ENCODE results near the gene PRPF39. TPM values are rescaled to one million over a fixed set of nuclear protein-coding genes. Genes with fewer than 3 reads are reported as not detected.

The PRPF39 gene
- polyA plus RNA-seq, 1 of the 3 experiments (the other 2 are of a cell fraction): 14.6 TPM

GRCh38 chr14:45134051-45134958 lies 50.4 kb downstream of the PRPF39 start, which contains the start of gene FKBP3 (continued):
- no peak for TF ChIP-seq USF2 (IDR thresholded peaks at IDR 0.05; ENCODE audit: borderline replicate concordance, low read depth, low read length)
- TF ChIP-seq REST (IDR thresholded peaks at IDR 0.05; ENCODE audit: low read depth, low read length): no peak
- no peak for TF ChIP-seq RXRA (IDR thresholded peaks at IDR 0.05; ENCODE audit: borderline replicate concordance, low read depth)
- TF ChIP-seq CTCF (IDR thresholded peaks at IDR 0.05): peak; percentile 31

GRCh38 chr14:45135156-45135555 lies 51.2 kb downstream of the PRPF39 start:
- TF ChIP-seq NRF1 (IDR thresholded peaks at IDR 0.05; ENCODE audit: low read depth, low read length) (no peak), POLR2AphosphoS5 (IDR thresholded peaks at IDR 0.05; ENCODE audit: low read depth, low read length) (no peak), CTCF (IDR thresholded peaks at IDR 0.05) (no peak), IRF3 (IDR thresholded peaks at IDR 0.05; ENCODE audit: low read depth, low read length) (no peak), FOXJ3 (CRISPR knock-in tag; IDR thresholded peaks at IDR 0.05) (no peak), EP300 (IDR thresholded peaks at IDR 0.05; ENCODE audit: borderline replicate concordance in 1 of 2, low read depth in 1 of 2, low read length in 1 of 2) (no peak), SMC3 (IDR thresholded peaks at IDR 0.05; ENCODE audit: low read depth, low read length) (no peak), CHD2 (IDR thresholded peaks at IDR 0.05; ENCODE audit: low read length, partially characterized antibody) (no peak), ELF1 (IDR thresholded peaks at IDR 0.05) (no peak)
- peak overlapping the region; percentile 63 for H3K9ac ChIP-seq
- H3K4me3 ChIP-seq (ENCODE audit: low read depth in 2 of 2, low read length in 1 of 2): peak overlapping the region; percentile 68 to 77
- H3K4me1 ChIP-seq (ENCODE audit: control insufficient read depth in 1 of 2, insufficient read depth in 2 of 2, low read depth in 1 of 2, low read length in 1 of 2): no peaks in the 10 kb centered on the region; a peak in 3 of 4 replicates
- H3K36me3 ChIP-seq (replicated peaks in 1 of 2; ENCODE audit: control insufficient read depth in 1 of 2, insufficient read depth in 2 of 2, low read length in 1 of 2): no peaks in the 10 kb centered on the region
- CTCF ChIA-PET: interaction anchor here (0.6 to 1.1 kb wide), 2 partner anchors 57 to 223 kb away, joined by 3 read pairs; no protein-coding TSS in a partner anchor
- H4K20me1 ChIP-seq (ENCODE audit: insufficient read depth): no peaks in the 10 kb centered on the region
- no peak for DNase-seq
- peak overlapping the region; percentile 74 for H3K4me2 ChIP-seq
- peaks cover 5% of the 10 kb centered on the region for H3F3A ChIP-seq (replicated peaks; ENCODE audit: insufficient read depth)
- WGBS (ENCODE audit: low lambda C conversion rate): under 1% methylated on average over 7 of the region's 7 CpGs
- no peaks in the 10 kb centered on the region for H3K9me3 ChIP-seq
- peak overlapping the region; percentile 72 to 73 for H3K27ac ChIP-seq (ENCODE audit: low read depth in 2 of 2, low read length in 1 of 2)
- H3K9me2 ChIP-seq: no peaks in the 10 kb centered on the region
- peak overlapping the region; percentile 86 for H2AFZ ChIP-seq (ENCODE audit: low read depth)
- POLR2A ChIA-PET: no interaction called here
- no peaks in the 10 kb centered on the region for H3K27me3 ChIP-seq (ENCODE audit: insufficient read depth)
- H3K79me2 ChIP-seq (ENCODE audit: insufficient read depth): peaks cover 68% of the 10 kb centered on the region
